K562 (cell line): ENCODE results near the gene CBFA2T3. TPM values are rescaled to one million over a fixed set of nuclear protein-coding genes. Genes with fewer than 3 reads are reported as not detected.

Experiments
- ATAC-seq: fragments of 200-7000 bp; cut with Tn5 transposase; 3 replicates; pipeline ENCODE4 v1.9.1; 2020; ENCODE audit warnings: moderate library complexity
- BruUV-seq: library from RNA; stranded (reverse); fragments of 400-500 nt; replicated peaks from 2 replicates; lab custom pipeline; 2021; lab: Mats Ljungman, UMichigan
- CTCF ChIA-PET: fragments of 300-600 bp; formaldehyde crosslinking; extraction: SDS; loops from one replicate; lab custom pipeline; 2021; ENCODE audit warnings: low intra/inter-chr PET ratio; lab: Yijun Ruan, JAX
- POLR2A ChIA-PET: fragments of 300-600, 350-650 bp; sonication (Branson Sonifier 250); formaldehyde crosslinking; extraction: SDS; loops from one replicate; lab custom pipeline; 2021; ENCODE audit warnings: antibody characterized with exemption, inconsistent platforms; lab: Yijun Ruan, JAX
- DNase-seq, 4 experiments: peaks; one replicate each; pipeline versions ENCODE4 v3.0.0 to v3.0.0-alpha.2; 2011 to 2018; ENCODE audit warnings: low spot score in 3 of 4, mixed read lengths in 3 of 4; ENCODE audit errors: extremely low read depth in 1 of 4
- FAIRE-seq: peaks from 2 replicates; lab custom pipeline; 2011; peaks lifted over from hg19 to GRCh38; lab: Jason Lieb, UNC
- H2AFZ ChIP-seq: 2 replicates; pipeline ENCODE4 v1.6.0; 2011; ENCODE audit warnings: low read depth, low read length, control low read depth, inconsistent platforms
- H3K27ac ChIP-seq: fragments of 200-600 bp; 3 replicates; pipeline ENCODE4 v1.8.0; 2011; ENCODE audit warnings: low read depth, mild to moderate bottlenecking, control low read depth, inconsistent platforms, low read length, moderate library complexity, mixed read lengths; ENCODE audit errors: extremely low read depth
- H3K27me3 ChIP-seq, 2 experiments: fragments of 300-600 bp in 1 of 2; 2 replicates in 1 of 2; 3 replicates in 1 of 2; pipeline versions ENCODE4 v1.6.0 to v1.8.0; 2011; ENCODE audit warnings: inconsistent platforms in 2 of 2, low read length in 2 of 2, mild to moderate bottlenecking in 1 of 2, mixed read lengths in 1 of 2, moderate library complexity in 1 of 2; ENCODE audit not compliant: control insufficient read depth in 2 of 2, insufficient read depth in 2 of 2
- H3K36me3 ChIP-seq: fragments of 300-600 bp; 3 replicates; pipeline ENCODE4 v1.8.0; 2011; ENCODE audit warnings: mild to moderate bottlenecking, low read length, inconsistent platforms; ENCODE audit not compliant: control insufficient read depth, insufficient read depth
- H3K4me1 ChIP-seq, 2 experiments: fragments of 200-600 bp in 1 of 2; replicated peaks in 1 of 2; 2 replicates in 1 of 2; 3 replicates in 1 of 2; pipeline versions ENCODE4 v1.5.1 to v1.8.0; 2011; ENCODE audit warnings: inconsistent platforms in 2 of 2, low read length in 2 of 2, mild to moderate bottlenecking in 1 of 2, mixed read lengths in 1 of 2, moderate library complexity in 1 of 2; ENCODE audit not compliant: control insufficient read depth in 2 of 2, insufficient read depth in 2 of 2
- H3K4me2 ChIP-seq: 2 replicates; pipeline ENCODE4 v1.6.1; 2011; ENCODE audit warnings: low read length, control low read depth, inconsistent platforms, mixed read lengths; ENCODE audit not compliant: insufficient read depth
- H3K4me3 ChIP-seq: fragments of 200-600 bp; sonication (generic), shearing (Covaris generic); 2 replicates; pipeline ENCODE4 v1.5.1; 2016; ENCODE audit warnings: control low read depth, inconsistent platforms
- H3K79me2 ChIP-seq: fragments of 200-600 bp; 3 replicates; pipeline ENCODE4 v1.8.0; 2011; ENCODE audit warnings: low read length, inconsistent platforms; ENCODE audit not compliant: control insufficient read depth, insufficient read depth
- H3K9ac ChIP-seq, 2 experiments: 2 replicates each; pipeline versions ENCODE4 v1.6.0 to v1.6.1; 2011; ENCODE audit warnings: low read depth in 2 of 2, low read length in 2 of 2, control low read depth in 1 of 2, inconsistent platforms in 1 of 2, mild to moderate bottlenecking in 1 of 2, mixed read lengths in 1 of 2; ENCODE audit not compliant: insufficient read depth in 1 of 2
- H3K9me1 ChIP-seq: one replicate; pipeline ENCODE4 v1.6.0; 2011; ENCODE audit warnings: inconsistent platforms, mild to moderate bottlenecking, low read length, moderate library complexity; ENCODE audit not compliant: control insufficient read depth, insufficient read depth
- H3K9me3 ChIP-seq: replicated peaks from 2 replicates; pipeline ENCODE4 v1.5.1; 2011; ENCODE audit warnings: low read depth, low read length, inconsistent platforms; ENCODE audit not compliant: control insufficient read depth, insufficient read depth
- H4K20me1 ChIP-seq: replicated peaks from 2 replicates; pipeline ENCODE4 v1.6.1; 2011; ENCODE audit warnings: low read length, inconsistent platforms, mixed read lengths; ENCODE audit not compliant: control insufficient read depth, insufficient read depth
- CBFB ChIP-seq: sonication (generic); formaldehyde crosslinking; IDR thresholded peaks from 2 replicates; pipeline ENCODE4 v1.4.0; 2020; ENCODE audit warnings: mild to moderate bottlenecking, missing genetic modification reagents
- ETV6 ChIP-seq, 3 experiments: fragments of 150-350 bp in 1 of 3; sonication (generic) in 1 of 3; formaldehyde crosslinking in 1 of 3; IDR thresholded peaks; 2 replicates each; pipeline versions ENCODE4 v1.6.1 to v1.8.0; 2014 to 2022; ENCODE audit warnings: borderline replicate concordance in 2 of 3, low read depth in 2 of 3, antibody characterized with exemption in 1 of 3, low read length in 1 of 3, mild to moderate bottlenecking in 1 of 3, missing genetic modification reagents in 1 of 3
- GTF3C2 ChIP-seq: IDR thresholded peaks from 3 replicates; pipeline ENCODE4 v1.6.1; 2011; ENCODE audit warnings: borderline replicate concordance, mild to moderate bottlenecking, moderate library complexity; ENCODE audit not compliant: insufficient read length; ENCODE audit errors: extremely low read depth
- HMGN3 ChIP-seq: IDR thresholded peaks from 2 replicates; pipeline ENCODE4 v1.6.1; 2011; ENCODE audit warnings: borderline replicate concordance, low read depth, mild to moderate bottlenecking, mixed read lengths, low read length; ENCODE audit not compliant: insufficient read length; ENCODE audit errors: extremely low read depth
- KAT2B ChIP-seq: IDR thresholded peaks from one replicate; pipeline ENCODE4 v1.6.1; 2012; ENCODE audit warnings: low read depth, mild to moderate bottlenecking, control low read depth, inconsistent platforms, low read length, moderate library complexity
- PHF20 ChIP-seq: fragments of 450-650 bp; IDR thresholded peaks from 2 replicates; pipeline ENCODE4 v1.6.1; 2018; ENCODE audit not compliant: partially characterized antibody
- ZBTB26 ChIP-seq: fragments of 450-650 bp; formaldehyde crosslinking; IDR thresholded peaks from 2 replicates; pipeline ENCODE4 v1.4.0; 2022; ENCODE audit warnings: missing genetic modification characterization
- ZNF224 ChIP-seq: sonication (generic); formaldehyde crosslinking; IDR thresholded peaks from 2 replicates; pipeline ENCODE4 v1.8.0; 2022; ENCODE audit warnings: mild to moderate bottlenecking, missing genetic modification reagents
- WGBS: fragments of 100-300 bp; shearing (Covaris generic); methylation state at CpG from one replicate; pipeline ENCODE4 v1.1.6; 2016; ENCODE audit warnings: low coverage, mixed read lengths; ENCODE audit not compliant: insufficient coverage; ENCODE audit errors: missing lambda C conversion rate; 5-methylcytosine and 5-hydroxymethylcytosine counted together
- in situ Hi-C: fragments of 300-500 bp; cut with MboI; formaldehyde crosslinking; loops from 4 replicates; pipeline ENCODE4 v1.15.0; 2018; ENCODE audit warnings: inconsistent platforms, mixed read lengths
- intact Hi-C: fragments of 100-400 bp; cut with micrococcal nuclease; formaldehyde crosslinking; loops from 2 replicates; pipeline ENCODE4 v1.14.2; 2022
- polyA plus RNA-seq, 8 experiments: library from polyadenylated mRNA; depleted of rRNA in 4 of 8; stranded (reverse) in 5 of 8; unstranded in 3 of 8; fragments of >200 nt; fragmentation: Nextera tagmentation in 2 of 8; fragmentation: Illumina TruSeq in 1 of 8; extraction: Ambion mirVana in 2 of 8; extraction: Trizol in 1 of 8; gene quantifications; 2 replicates each; pipeline versions ENCODE4 v1.2.1 to v1.2.3, GENCODE V29; 2011 to 2014; ENCODE audit warnings: inconsistent platforms in 1 of 8, missing spikeins in 1 of 8
- total RNA-seq, 7 experiments: library from RNA; depleted of rRNA in 6 of 7; stranded (reverse); fragments of >200 nt in 6 of 7; fragmentation: Illumina TruSeq in 2 of 7; extraction: Trizol in 2 of 7; gene quantifications; 2 replicates each; pipeline versions ENCODE4 v1.2.1 to v1.2.3, GENCODE V29; 2011 to 2021; ENCODE audit warnings: low replicate concordance in 1 of 7

The CBFA2T3 gene
- total and polyA plus RNA-seq, 9 of the 15 experiments (the other 6 are each of a cell fraction or from before 2014, with no cell fraction given): 2.3 to 145 (median 6.7) TPM

GRCh38 chr16:89020925-89021595, 44.1 kb upstream of the CBFA2T3 start:
- DNase-seq: no peak
- in situ Hi-C loops: no loop called here

More at GRCh38 chr16:89020925-89021595, 44.1 kb upstream of the CBFA2T3 start:
- no peaks in the 10 kb centered on the region for H3K9me1 ChIP-seq
- H3K4me1 ChIP-seq: peaks cover 26 to 62% of the 10 kb centered on the region in 2 experiments
- H3K9ac ChIP-seq: no peak overlapping the region
- FAIRE-seq: peak; percentile 75
- peak overlapping the region; percentile 55; the same call in 2 of the 3 replicates for H3K27ac ChIP-seq
- 81% methylated on average over 21 of the region's 23 CpGs for WGBS
- BruUV-seq: no TSS peak
- CTCF ChIA-PET: no interaction called here
- no peaks in the 10 kb centered on the region for H4K20me1 ChIP-seq
- H2AFZ ChIP-seq: peak overlapping the region; percentile 67; the same call in 1 of the 2 replicates
- H3K9me3 ChIP-seq: peaks cover 7% of the 10 kb centered on the region
- H3K27me3 ChIP-seq: no peaks in the 10 kb centered on the region
- 0 out of 3 replicates have a peak, but pooled peaks cover 5% of the 10 kb centered on the region for H3K79me2 ChIP-seq
- ATAC-seq: no peak
- POLR2A ChIA-PET: interaction anchor here (2.1 kb wide), 1 partner anchor 25 kb away, joined by 10 read pairs; no protein-coding TSS in a partner anchor
- H3K4me2 ChIP-seq: 0 out of 2 replicates have a peak overlapping the region, but pooled peaks have one; percentile 17
- intact Hi-C loops: no loop called here
- TF ChIP-seq ZNF224 (CRISPR knock-in tag) (no peak), ETV6 (IDR thresholded peaks at IDR 0.05; ENCODE audit: borderline replicate concordance in 1 of 2, low read depth in 2 of 2, low read length in 1 of 2) (no peak), ETV6 (CRISPR knock-in tag; IDR thresholded peaks at IDR 0.05; ENCODE audit: borderline replicate concordance) (no peak), KAT2B (no peak), ZBTB26 (CRISPR knock-in tag) (no peak), PHF20 (no peak), HMGN3 (no peak), CBFB (CRISPR knock-in tag) (no peak), GTF3C2 (no peak)
- no peak overlapping the region for H3K4me3 ChIP-seq
- no peaks in the 10 kb centered on the region for H3K36me3 ChIP-seq
